CD4-positive, alpha-beta T cell (primary cell): ENCODE measurements around the gene FLCN. TPM values are rescaled to one million over a fixed set of nuclear protein-coding genes. Genes with fewer than 3 reads are reported as not detected.

Source experiments
- ATAC-seq: fragments of 200-7000 bp; cut with Tn5 transposase; one replicate; pipeline ENCODE4 v1.10.0; 2022; ENCODE audit warnings: mild to moderate bottlenecking; ENCODE audit not compliant: poor library complexity
- CTCF ChIA-PET: fragments of 350-600 bp; sonication (Branson Sonifier 250); formaldehyde crosslinking; loops from one replicate; lab custom pipeline; 2021; ENCODE audit warnings: antibody characterized with exemption, inconsistent platforms; lab: Charles Lee
- POLR2A ChIA-PET: fragments of 350-600 bp; sonication (Branson Sonifier 250); formaldehyde crosslinking; loops from one replicate; lab custom pipeline; 2021; ENCODE audit warnings: antibody characterized with exemption, inconsistent platforms; lab: Charles Lee
- DNase-seq, 14 experiments: peaks; one replicate each; pipeline ENCODE4 v3.0.0-alpha.2; 2013 to 2020; ENCODE audit warnings: mixed read lengths in 2 of 14
- H3K27ac ChIP-seq, 2 donors: one replicate each; pipeline versions ENCODE4 v1.5.1 to v1.7.0; 2013; ENCODE audit warnings: low read length in 2 of 2, low read depth in 1 of 2, mild to moderate bottlenecking in 1 of 2
- H3K27me3 ChIP-seq, 2 experiments: 1 replicate in 1 of 2; 2 replicates in 1 of 2; pipeline versions ENCODE4 v1.6.1 to v1.7.0; 2013; ENCODE audit warnings: low read length in 2 of 2, control low read depth in 1 of 2, mild to moderate bottlenecking in 1 of 2, moderate library complexity in 1 of 2; ENCODE audit not compliant: insufficient read depth in 2 of 2, control insufficient read depth in 1 of 2
- H3K36me3 ChIP-seq: one replicate; pipeline ENCODE4 v1.6.1; 2013; ENCODE audit warnings: low read length, control low read depth; ENCODE audit not compliant: insufficient read depth
- H3K4me1 ChIP-seq: one replicate; pipeline ENCODE4 v1.6.1; 2013; ENCODE audit warnings: low read length, control low read depth; ENCODE audit not compliant: insufficient read depth
- H3K4me3 ChIP-seq: one replicate; pipeline ENCODE4 v1.5.1; 2013; ENCODE audit warnings: mild to moderate bottlenecking, low read length, moderate library complexity
- H3K9me3 ChIP-seq, 2 experiments: 1 replicate in 1 of 2; 2 replicates in 1 of 2; pipeline versions ENCODE4 v1.6.1 to v1.7.0; 2013; ENCODE audit warnings: low read length in 2 of 2, mild to moderate bottlenecking in 2 of 2, control low read depth in 1 of 2, moderate library complexity in 1 of 2; ENCODE audit not compliant: control insufficient read depth in 1 of 2, insufficient read depth in 1 of 2
- H3K27ac Mint-ChIP-seq: one replicate; pipeline ENCODE4 v1.8.0; 2020; ENCODE audit warnings: mixed read lengths
- H3K27me3 Mint-ChIP-seq: one replicate; pipeline ENCODE4 v1.8.0; 2021; ENCODE audit warnings: mixed read lengths
- H3K36me3 Mint-ChIP-seq: one replicate; pipeline ENCODE4 v1.8.0; 2021; ENCODE audit warnings: low read depth, mixed read lengths
- H3K4me1 Mint-ChIP-seq: one replicate; pipeline ENCODE4 v1.8.0; 2021; ENCODE audit warnings: low read depth, mixed read lengths
- H3K4me3 Mint-ChIP-seq: one replicate; pipeline ENCODE4 v1.8.0; 2020; ENCODE audit warnings: mild to moderate bottlenecking, mixed read lengths
- H3K9me3 Mint-ChIP-seq: one replicate; pipeline ENCODE4 v1.8.0; 2020; ENCODE audit warnings: mixed read lengths
- intact Hi-C, 2 experiments: fragments of 100-400 bp; cut with DNase I in 1 of 2; cut with micrococcal nuclease in 1 of 2; formaldehyde crosslinking; loops; one replicate each; pipeline versions ENCODE4 v1.15.1 to v1.9.0; 2023 to 2025; cut with DNase I, micrococcal nuclease
- total RNA-seq, 174 experiments: library from RNA in 2 of 174; stranded (reverse) in 2 of 174; gene quantifications; one replicate each; pipeline ENCODE4 v1.2.3 and lab custom pipeline; 2021 to 2026
- TF ChIP-seq, protein P1 (sequence below): fragments of 200-600 bp; IDR thresholded peaks from one replicate; pipeline ENCODE4 v1.8.0; 2022; ENCODE audit warnings: antibody characterized with exemption, mild to moderate bottlenecking

Gene FLCN
- total RNA-seq, 2 experiments from 2014 or later = 12.1 to 15.9 TPM

DNA sequence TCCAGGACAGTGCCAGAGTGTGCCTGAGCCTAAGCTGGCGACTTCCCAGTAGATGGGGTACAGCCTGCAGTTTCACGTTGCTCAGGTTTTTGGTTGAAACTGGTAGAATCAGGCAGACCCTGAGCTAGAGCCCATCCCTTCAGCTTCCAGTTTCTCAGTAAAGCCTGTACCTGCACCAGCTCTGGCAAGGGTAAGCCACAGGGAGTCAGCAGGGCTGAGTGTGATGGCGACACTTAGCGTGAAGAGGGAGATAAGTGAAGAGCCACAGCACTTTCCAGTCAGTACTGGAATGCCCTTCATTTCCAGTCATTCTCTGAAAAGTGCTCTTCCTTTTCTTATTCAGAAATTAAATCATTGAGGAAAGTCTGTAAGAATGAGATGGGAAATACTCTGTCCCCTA lies 53.2 kb downstream of the FLCN start:
- H3K4me3 Mint-ChIP-seq = peak overlapping the region; percentile 34
- CTCF ChIA-PET = interaction anchor here (0.6 kb wide), 1 partner anchor 14 kb away, joined by 3 read pairs; no protein-coding TSS in a partner anchor

DNA sequence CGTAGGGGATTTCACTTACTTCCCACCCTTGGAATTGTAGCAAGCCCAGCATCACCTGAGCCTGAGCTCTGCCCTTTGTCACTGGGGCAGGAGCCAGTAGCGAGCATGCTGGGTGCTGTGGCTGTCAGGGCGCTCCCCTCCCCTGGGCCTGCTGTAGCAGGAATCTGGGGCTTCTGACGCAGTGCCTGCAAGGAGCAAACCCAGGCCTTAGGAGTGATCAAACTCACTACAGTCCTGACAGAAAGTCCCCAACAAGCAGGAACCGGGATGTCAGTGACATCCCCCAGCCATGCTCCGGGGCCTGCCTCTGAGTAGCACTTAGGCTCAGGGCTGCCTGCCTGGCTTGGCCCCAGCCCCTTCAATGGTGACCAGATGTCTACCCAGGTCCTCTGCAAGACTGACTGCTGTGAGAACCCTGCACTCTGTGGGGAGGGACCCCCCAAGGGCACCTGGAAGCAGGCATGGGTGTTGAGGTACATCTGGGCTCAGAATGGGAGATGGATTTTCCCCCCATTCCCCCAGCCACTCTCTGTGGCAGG lies 54.3 kb downstream of the FLCN start:
- DNase-seq = peak in 8 of 14 experiments; percentile 28 to 61 (median 42)
- Histone ChIP-seq H3K4me3 (peak overlapping the region; percentile 37), H3K27ac (peak overlapping the region; percentile 77), H3K4me1 (peaks cover 99% of the 10 kb centered on the region), H3K27me3 (no peaks in the 10 kb centered on the region), H3K36me3 (peaks cover 16% of the 10 kb centered on the region), H3K9me3 (no peaks in the 10 kb centered on the region)
- Mint-ChIP-seq H3K27ac (peak overlapping the region; percentile 99), H3K4me3 (peak overlapping the region; percentile 82), H3K9me3 (no peaks in the 10 kb centered on the region), H3K4me1 (peaks cover 89% of the 10 kb centered on the region), H3K36me3 (peaks cover 50% of the 10 kb centered on the region), H3K27me3 (no peaks in the 10 kb centered on the region)
- TF ChIP-seq, protein P1, sequence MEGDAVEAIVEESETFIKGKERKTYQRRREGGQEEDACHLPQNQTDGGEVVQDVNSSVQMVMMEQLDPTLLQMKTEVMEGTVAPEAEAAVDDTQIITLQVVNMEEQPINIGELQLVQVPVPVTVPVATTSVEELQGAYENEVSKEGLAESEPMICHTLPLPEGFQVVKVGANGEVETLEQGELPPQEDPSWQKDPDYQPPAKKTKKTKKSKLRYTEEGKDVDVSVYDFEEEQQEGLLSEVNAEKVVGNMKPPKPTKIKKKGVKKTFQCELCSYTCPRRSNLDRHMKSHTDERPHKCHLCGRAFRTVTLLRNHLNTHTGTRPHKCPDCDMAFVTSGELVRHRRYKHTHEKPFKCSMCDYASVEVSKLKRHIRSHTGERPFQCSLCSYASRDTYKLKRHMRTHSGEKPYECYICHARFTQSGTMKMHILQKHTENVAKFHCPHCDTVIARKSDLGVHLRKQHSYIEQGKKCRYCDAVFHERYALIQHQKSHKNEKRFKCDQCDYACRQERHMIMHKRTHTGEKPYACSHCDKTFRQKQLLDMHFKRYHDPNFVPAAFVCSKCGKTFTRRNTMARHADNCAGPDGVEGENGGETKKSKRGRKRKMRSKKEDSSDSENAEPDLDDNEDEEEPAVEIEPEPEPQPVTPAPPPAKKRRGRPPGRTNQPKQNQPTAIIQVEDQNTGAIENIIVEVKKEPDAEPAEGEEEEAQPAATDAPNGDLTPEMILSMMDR = no peak
- intact Hi-C loops = loop anchor here (1.0 to 2.0 kb wide), 3 partner anchors 22 to 54 kb away; partner anchors contain the start of gene FLCN (in 1 of the 2)
- ChIA-PET CTCF (interaction anchor here (1.6 to 2.9 kb wide), 2 partner anchors 41 to 62 kb away, joined by 6 to 7 read pairs; no protein-coding TSS in a partner anchor), POLR2A (interaction anchor here (0.8 to 3.0 kb wide), 9 partner anchors 9 to 166 kb away, joined by 3 to 13 read pairs (median 8); partner anchors contain the start of genes FLCN and PLD6)
- peak; percentile 24 for ATAC-seq

More for the DNA sequence above, 53.2 kb downstream of the FLCN start:
- DNase-seq (no peak), ATAC-seq (no peak)
- intact Hi-C loops = loop anchor here (2.0 kb wide), 2 partner anchors 21 to 53 kb away; partner anchors contain the start of gene FLCN (in 1 of the 2)
- Histone ChIP-seq H3K4me1 (peaks cover 94% of the 10 kb centered on the region), H3K36me3 (peaks cover 20% of the 10 kb centered on the region), H3K9me3 (no peaks in the 10 kb centered on the region), H3K27ac (peak overlapping the region; percentile 69 to 77), H3K4me3 (no peak overlapping the region), H3K27me3 (no peaks in the 10 kb centered on the region)
- Mint-ChIP-seq H3K27ac (peak overlapping the region; percentile 99), H3K36me3 (peaks cover 54% of the 10 kb centered on the region), H3K9me3 (no peaks in the 10 kb centered on the region), H3K27me3 (no peaks in the 10 kb centered on the region), H3K4me1 (peaks cover 85% of the 10 kb centered on the region)
- TF ChIP-seq, protein P1 = no peak
- POLR2A ChIA-PET = interaction anchor here (1.1 to 2.0 kb wide), 5 partner anchors 8 to 53 kb away, joined by 3 to 13 read pairs (median 3); partner anchors contain the start of gene FLCN

DNA sequence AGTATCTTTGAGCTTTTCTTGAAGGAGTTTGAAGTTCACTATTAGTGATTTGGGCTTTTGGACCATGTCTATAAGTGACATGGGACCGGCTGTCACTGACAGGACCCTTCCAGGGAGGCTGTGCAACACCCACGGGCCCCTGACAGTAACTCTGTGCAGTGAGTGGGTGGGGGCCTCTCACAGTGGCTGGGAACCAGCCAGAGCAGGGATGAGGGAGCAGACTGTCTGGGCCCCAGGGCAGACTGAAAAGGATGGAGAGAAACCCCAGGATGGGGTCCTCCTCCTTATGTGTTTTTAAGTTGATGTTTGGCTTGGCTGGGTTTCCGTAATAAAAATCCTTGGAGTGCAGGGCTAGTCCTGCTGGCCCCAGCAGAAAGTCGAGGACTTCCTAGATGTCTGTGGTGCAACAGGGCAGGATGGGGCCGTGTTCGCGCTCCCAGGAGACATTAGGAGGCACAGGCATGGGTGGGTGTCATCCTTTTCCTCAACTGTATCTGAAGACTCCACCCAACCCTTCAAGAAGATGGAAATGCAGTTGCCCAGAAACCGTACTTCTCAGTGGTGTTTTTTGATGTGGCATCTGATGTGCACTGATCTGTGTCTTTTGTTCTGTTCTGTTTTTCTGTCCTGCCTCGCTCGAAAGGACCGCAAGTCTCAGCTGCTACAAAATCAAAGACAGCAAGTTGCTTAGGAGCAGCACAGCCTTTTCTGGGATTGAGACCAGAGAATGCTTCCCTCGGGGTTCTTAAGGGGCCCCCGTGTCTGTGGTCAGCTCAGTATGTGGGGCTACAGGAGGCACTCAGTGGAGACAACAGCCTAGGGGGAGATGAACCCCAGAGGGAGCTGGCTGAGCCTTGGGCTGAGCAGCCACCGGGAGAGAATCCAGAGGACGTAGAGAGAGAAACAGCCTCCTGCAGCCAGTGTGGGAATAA lies 55.0 kb downstream of the FLCN start:
- peaks cover 19% of the 10 kb centered on the region for H3K36me3 ChIP-seq
- Mint-ChIP-seq H3K27me3 (no peaks in the 10 kb centered on the region), H3K9me3 (no peaks in the 10 kb centered on the region), H3K36me3 (peaks cover 53% of the 10 kb centered on the region), H3K4me1 (peaks cover 92% of the 10 kb centered on the region), H3K4me3 (peak overlapping the region; percentile 82), H3K27ac (peak overlapping the region; percentile 99)
- CTCF ChIA-PET = interaction anchor here (1.3 to 2.9 kb wide), 3 partner anchors 40 to 190 kb away, joined by 3 to 7 read pairs (median 6); no protein-coding TSS in a partner anchor
- H3K9me3 ChIP-seq = no peaks in the 10 kb centered on the region
- DNase-seq (peak in 12 of 14 experiments; percentile 25 to 82 (median 48)), ATAC-seq (peak; percentile 66)
- H3K4me3 ChIP-seq = peak overlapping the region; percentile 37
- H3K27me3 ChIP-seq = no peaks in the 10 kb centered on the region
- POLR2A ChIA-PET = interaction anchor here (0.8 to 3.0 kb wide), 9 partner anchors 10 to 166 kb away, joined by 3 to 13 read pairs (median 8); partner anchors contain the start of genes FLCN and PLD6
- TF ChIP-seq, protein P1 = no peak
- H3K27ac ChIP-seq = peak overlapping the region; percentile 77
- H3K4me1 ChIP-seq = peaks cover 99% of the 10 kb centered on the region
- intact Hi-C loops = loop anchor here (1.0 to 2.0 kb wide), 3 partner anchors 23 to 55 kb away; partner anchors contain the start of gene FLCN (in 1 of the 2)
